HL-60 (cell line): Measurements from ENCODE around the gene PTRHD1.

ENCODE experiments used
- DNase-seq, 2 experiments: peaks; one replicate each; pipeline ENCODE4 v3.0.0-alpha.2; 2010 to 2020; ENCODE audit warnings: low read depth in 1 of 2, low spot score in 1 of 2
- H3K27ac ChIP-seq: fragments of 250-450 bp; sonication (Bioruptor Pico); replicated peaks from 2 replicates; pipeline ENCODE4 v1.5.1; 2020; ENCODE audit warnings: mild to moderate bottlenecking, moderate library complexity
- H3K27me3 ChIP-seq: fragments of 250-450 bp; sonication (Bioruptor Pico); 2 replicates; pipeline ENCODE4 v1.5.1; 2021; ENCODE audit warnings: mild to moderate bottlenecking, moderate library complexity; ENCODE audit not compliant: insufficient read depth, poor library complexity, severe bottlenecking
- H3K4me3 ChIP-seq: replicated peaks from 2 replicates; pipeline ENCODE4 v1.5.1; 2011; ENCODE audit warnings: mild to moderate bottlenecking, control low read depth, low read length; ENCODE audit not compliant: insufficient read depth
- CTCF ChIP-seq: IDR thresholded peaks from one replicate; pipeline ENCODE4 v1.5.1; 2011; ENCODE audit warnings: low read length, control low read depth, inconsistent platforms; ENCODE audit not compliant: insufficient read depth
- GABPA ChIP-seq: IDR thresholded peaks from 2 replicates; pipeline ENCODE4 v1.6.1; 2012; ENCODE audit warnings: low read depth
- POLR2AphosphoS5 ChIP-seq: IDR thresholded peaks from 2 replicates; pipeline ENCODE4 v1.6.1; 2012; ENCODE audit warnings: low read depth
- SPI1 ChIP-seq: IDR thresholded peaks from 2 replicates; pipeline ENCODE4 v1.6.1; 2012; ENCODE audit warnings: low read depth, mild to moderate bottlenecking, borderline replicate concordance
- TF ChIP-seq, protein P1 (sequence below): IDR thresholded peaks from 2 replicates; pipeline ENCODE4 v1.6.1; 2012; ENCODE audit warnings: low read depth; ENCODE audit not compliant: insufficient replicate concordance

The PTRHD1 gene

DNA sequence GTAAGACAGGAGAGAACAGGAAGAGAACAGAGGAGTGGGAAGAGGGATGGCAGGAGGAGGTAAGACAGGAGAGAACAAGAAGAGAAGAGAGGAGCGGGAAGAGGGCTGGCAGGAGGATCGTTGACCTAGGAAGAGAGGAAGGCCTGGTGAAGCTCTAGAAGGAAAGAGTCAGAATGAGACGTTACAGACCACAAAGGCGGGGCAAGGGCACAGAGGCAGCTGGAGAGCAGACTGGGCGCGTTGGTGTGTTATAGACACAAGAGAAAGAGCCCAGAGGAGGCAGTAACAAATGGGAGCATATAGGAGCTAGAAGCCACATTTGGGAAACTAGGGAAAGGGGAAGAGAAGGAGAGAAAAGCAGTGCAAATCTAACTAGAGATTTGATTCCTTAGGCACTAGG is 26.6 kb downstream of the PTRHD1 start:
- TF ChIP-seq SPI1: no peak
- TF ChIP-seq CTCF: no peak
- TF ChIP-seq POLR2AphosphoS5: no peak
- TF ChIP-seq, protein P1, sequence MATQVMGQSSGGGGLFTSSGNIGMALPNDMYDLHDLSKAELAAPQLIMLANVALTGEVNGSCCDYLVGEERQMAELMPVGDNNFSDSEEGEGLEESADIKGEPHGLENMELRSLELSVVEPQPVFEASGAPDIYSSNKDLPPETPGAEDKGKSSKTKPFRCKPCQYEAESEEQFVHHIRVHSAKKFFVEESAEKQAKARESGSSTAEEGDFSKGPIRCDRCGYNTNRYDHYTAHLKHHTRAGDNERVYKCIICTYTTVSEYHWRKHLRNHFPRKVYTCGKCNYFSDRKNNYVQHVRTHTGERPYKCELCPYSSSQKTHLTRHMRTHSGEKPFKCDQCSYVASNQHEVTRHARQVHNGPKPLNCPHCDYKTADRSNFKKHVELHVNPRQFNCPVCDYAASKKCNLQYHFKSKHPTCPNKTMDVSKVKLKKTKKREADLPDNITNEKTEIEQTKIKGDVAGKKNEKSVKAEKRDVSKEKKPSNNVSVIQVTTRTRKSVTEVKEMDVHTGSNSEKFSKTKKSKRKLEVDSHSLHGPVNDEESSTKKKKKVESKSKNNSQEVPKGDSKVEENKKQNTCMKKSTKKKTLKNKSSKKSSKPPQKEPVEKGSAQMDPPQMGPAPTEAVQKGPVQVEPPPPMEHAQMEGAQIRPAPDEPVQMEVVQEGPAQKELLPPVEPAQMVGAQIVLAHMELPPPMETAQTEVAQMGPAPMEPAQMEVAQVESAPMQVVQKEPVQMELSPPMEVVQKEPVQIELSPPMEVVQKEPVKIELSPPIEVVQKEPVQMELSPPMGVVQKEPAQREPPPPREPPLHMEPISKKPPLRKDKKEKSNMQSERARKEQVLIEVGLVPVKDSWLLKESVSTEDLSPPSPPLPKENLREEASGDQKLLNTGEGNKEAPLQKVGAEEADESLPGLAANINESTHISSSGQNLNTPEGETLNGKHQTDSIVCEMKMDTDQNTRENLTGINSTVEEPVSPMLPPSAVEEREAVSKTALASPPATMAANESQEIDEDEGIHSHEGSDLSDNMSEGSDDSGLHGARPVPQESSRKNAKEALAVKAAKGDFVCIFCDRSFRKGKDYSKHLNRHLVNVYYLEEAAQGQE: no peak
- TF ChIP-seq GABPA: no peak

GRCh38 chr2:24763843-24764242 is 29.3 kb downstream of the PTRHD1 start:
- TF ChIP-seq CTCF: no peak
- no peak for TF ChIP-seq POLR2AphosphoS5
- TF ChIP-seq, protein P1: no peak
- TF ChIP-seq GABPA: no peak
- no peak for TF ChIP-seq SPI1

More for the DNA sequence above, 26.6 kb downstream of the PTRHD1 start:
- Histone ChIP-seq H3K27ac (no peak overlapping the region), H3K27me3 (no peaks in the 10 kb centered on the region), H3K4me3 (no peak overlapping the region)
- DNase-seq: peak in 1 of 2 experiments; percentile 5

DNA sequence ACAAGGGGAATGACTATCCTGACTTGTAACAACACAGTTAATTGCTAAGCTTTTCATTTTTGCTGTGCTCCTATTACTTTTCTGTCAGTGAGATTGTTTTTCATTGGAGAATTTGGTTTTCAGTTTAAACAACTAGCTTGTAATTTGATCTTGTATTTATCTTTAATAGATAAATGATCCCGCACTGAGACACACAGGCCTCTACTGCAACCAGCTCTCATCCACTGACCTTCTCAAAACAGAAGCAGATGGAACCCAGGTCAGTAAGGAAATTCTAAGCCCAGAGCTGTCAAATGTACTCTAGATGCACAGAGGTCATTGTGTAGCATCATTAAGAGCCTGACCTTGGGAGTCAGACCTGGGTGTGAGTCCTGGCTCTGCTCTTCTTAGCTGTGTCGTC is 30.7 kb downstream of the PTRHD1 start:
- DNase-seq: no peak
- Histone ChIP-seq H3K4me3 (no peak overlapping the region), H3K27ac (no peak overlapping the region), H3K27me3 (no peaks in the 10 kb centered on the region)
- TF ChIP-seq, protein P1: no peak
- TF ChIP-seq GABPA (no peak), POLR2AphosphoS5 (no peak), SPI1 (no peak), CTCF (no peak)

More at GRCh38 chr2:24763843-24764242, 29.3 kb downstream of the PTRHD1 start:
- H3K27me3 ChIP-seq: no peaks in the 10 kb centered on the region
- DNase-seq: no peak
- no peak overlapping the region for H3K27ac ChIP-seq
- H3K4me3 ChIP-seq: no peak overlapping the region
